Stimulated activated CD8-positive, alpha-beta memory T cell treated with anti-CD3 and anti-CD28 coated beads, Interleukin-4, amount 100 ng/mL, for 4 hours (primary cell): ENCODE results near the gene LIPG.
"Not testable (repeated sequence)": the region's sequence is repeated elsewhere in the genome, so short reads cannot be mapped to it uniquely, and the experiment has no call there.

ENCODE experiments used
- DNase-seq, 2 donors: peaks; one replicate each; pipeline ENCODE4 v3.0.0-alpha.2; 2020; ENCODE audit warnings: low read depth in 2 of 2, low spot score in 1 of 2

Gene LIPG

GRCh38 chr18:49561289-49562193 lies at the start of gene LIPG:
TSS of gene LIPG (plus strand) at chr18:49562057. CDS start at chr18:49562309, 252 bp downstream.
- no peak for DNase-seq

GRCh38 chr18:49512876-49513275 lies 49.0 kb upstream of the LIPG start:
- DNase-seq: not testable (repeated sequence)

DNA sequence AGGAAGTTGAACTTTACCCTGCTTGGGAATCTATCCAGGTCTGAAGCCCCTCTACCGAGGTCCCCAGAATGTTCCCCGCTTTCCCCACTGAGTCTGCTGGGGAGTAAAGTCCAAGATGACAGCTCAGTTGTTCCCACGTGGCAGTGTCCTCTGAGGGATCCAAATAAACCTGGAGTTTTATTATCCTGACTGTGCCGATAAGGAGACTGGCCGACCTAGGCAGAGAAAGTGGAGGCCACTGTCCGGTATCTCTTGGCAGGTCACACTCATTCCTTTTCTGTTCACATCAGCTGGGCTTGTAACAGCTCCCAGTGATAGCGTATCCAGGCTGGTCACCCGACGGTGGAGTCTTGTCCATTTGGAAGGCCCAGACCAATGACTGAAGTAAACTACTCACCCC lies 47.3 kb upstream of the LIPG start:
- DNase-seq: no peak

DNA sequence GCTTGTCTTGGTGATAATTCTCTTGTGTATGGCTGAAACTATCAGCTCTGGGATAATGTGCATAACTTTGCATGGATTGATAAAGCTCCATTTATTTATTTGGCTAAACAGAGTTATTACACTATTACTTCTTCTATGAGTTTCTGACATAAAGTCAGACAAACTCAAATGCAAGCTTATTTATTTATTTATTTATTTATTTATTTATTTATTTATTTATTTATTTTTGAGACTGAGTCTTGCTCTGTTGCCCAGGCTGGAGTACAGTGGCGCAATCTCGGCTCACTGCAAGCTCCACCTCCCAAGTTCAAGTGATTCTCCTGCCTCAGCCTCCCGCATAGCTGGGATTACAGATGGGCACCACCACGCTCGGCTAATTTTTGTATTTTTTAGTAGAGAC lies 46.9 kb upstream of the LIPG start:
- DNase-seq: not testable (repeated sequence)

GRCh38 chr18:49515516-49515915 lies 46.3 kb upstream of the LIPG start:
- no peak for DNase-seq

DNA sequence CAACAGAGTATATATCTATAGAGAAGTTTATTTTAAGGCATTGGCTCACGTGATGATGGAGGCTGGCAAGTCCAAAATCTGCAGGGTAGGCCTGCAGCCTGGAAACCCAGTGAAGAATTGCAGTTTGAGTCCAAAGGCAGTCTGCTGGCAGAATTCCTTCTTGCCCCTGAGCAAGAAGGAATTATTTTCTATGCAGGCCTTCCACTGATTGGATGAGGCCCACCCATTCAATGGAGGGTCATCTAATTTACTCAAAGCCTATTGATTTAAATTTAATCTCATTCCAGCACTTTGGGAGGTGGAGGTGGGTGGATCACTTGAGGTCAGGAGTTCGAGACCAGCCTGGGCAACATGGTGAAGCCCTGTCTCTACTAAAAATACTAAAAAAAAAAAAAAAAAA lies 44.4 kb upstream of the LIPG start:
- no peak for DNase-seq

GRCh38 chr18:49519101-49519971 lies 42.5 kb upstream of the LIPG start:
- DNase-seq: no peak

GRCh38 chr18:49520661-49521145 lies 41.2 kb upstream of the LIPG start:
- no peak for DNase-seq

GRCh38 chr18:49521216-49521835 lies 40.5 kb upstream of the LIPG start:
- DNase-seq: no peak

GRCh38 chr18:49523580-49524093 lies 38.2 kb upstream of the LIPG start:
- DNase-seq: not testable (repeated sequence)

DNA sequence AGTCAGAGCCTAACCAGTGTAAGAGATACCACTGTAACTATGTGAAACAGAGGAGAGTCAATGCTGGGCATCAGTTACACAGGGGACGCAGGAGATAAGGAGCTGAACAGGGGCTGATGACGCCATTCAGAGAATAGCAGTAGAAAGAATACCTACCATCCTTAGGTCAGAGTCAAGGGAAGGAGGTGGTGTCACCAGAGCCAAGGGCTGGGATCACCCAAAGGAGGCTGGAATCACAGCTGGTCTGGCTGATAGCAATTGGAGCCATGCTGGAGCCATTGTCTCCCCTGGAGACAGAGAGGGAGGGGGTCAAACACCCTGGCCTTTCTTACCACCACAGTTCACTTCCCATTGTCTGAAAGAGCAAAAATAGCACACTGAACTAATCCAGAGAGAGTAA lies 37.5 kb upstream of the LIPG start:
- no peak for DNase-seq

DNA sequence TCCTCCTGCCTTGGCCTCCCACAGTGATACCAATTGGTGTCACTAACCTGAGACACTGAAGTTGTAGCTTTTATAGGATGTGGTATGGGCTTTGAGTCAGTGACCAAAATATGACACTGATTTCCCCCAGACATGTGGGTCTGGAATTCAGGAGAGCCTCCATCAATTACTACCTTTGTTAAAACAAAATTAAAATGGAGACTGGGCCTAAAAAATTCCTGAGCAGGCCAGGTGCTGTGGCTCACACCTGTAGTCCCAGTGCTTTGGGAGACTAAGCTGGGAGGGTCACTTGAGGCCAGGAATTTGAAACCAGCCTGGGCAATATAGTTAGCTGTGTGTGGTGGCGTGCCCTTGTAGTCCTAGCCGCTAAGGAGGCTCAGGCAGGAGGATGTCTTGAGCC lies 36.9 kb upstream of the LIPG start:
- DNase-seq: no peak

- no peak for DNase-seq
Observed at GRCh38 chr18:49525981-49526380, 35.9 kb upstream of the LIPG start.

DNA sequence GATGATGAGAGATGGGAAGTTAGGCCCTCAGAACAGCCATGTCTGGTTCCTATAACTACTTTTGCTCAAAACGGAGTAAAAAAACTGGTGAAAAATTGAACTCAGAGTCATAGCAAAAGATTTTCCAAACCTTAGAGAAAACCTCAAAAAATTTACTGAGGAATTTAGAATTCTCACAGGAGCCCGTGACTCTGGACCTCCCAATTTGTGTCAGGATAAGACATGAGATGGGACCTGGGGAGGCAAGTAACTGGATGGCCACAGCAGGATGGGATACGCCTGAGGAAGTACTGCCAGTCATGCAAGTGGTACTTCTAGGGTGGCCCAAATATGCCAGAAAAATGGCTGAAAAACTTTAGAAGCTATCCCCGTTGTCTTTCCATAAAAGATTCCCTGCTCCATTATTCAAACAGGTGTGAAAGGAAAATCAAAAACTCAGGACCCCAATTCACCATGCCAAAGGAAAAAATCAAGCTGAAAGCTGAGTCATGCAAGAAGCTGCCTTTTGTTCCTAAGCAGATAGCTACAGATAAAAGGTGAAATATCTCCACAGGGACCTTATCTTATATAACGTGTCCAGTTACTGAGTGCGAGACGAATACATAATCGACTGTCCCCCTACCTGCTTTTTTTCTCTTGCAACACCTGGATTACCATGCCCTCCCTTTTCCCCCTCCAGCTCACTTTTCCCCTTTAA lies 34.1 kb upstream of the LIPG start:
- no peak for DNase-seq

DNA sequence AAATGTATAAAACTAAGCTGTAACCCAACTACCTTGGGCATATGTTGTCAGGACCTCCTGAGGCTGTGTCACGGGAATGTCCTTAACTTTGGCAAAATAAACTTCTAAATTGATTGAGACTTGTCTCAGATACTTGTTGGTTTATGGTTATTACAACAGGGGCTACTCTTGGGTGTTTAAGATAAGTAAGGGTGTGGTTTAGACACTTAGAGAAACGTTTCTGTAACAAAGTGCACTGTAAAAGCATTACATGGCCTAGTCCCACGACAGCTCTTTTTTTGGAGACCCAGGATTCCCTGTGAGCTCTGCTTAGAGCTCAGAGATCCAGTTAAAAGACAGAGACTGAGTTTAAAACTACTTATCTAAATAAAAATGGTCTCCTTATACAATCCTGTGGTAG lies 32.3 kb upstream of the LIPG start:
- DNase-seq: no peak

DNA sequence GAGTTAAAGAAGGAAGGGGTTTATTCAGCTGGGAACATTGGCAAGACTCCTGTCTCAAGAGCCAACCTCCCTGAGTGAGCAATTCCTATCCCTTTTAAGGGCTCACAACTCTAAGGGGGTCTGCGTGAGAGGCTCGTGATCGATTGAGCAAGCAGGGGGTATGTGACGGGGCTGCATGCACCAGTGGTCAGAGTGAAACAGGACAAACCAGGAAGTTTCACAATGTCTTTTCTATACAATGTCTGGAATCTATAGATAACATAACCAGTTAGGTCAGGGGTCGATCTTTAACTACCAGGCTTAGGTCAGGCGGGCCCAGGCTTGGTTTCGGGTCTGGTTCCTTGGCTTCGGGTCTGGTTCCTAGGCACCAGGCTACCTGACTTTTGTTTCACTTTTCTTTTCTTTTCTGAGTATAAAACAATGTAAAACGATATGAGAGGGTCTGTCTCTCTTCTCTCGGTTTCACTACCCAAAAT lies 30.1 kb upstream of the LIPG start:
- no peak for DNase-seq

GRCh38 chr18:49534846-49535601 lies 26.8 kb upstream of the LIPG start:
- no peak for DNase-seq

- no peak for DNase-seq
Observed at GRCh38 chr18:49537232-49537896, 24.5 kb upstream of the LIPG start.

- DNase-seq: no peak
Observed at GRCh38 chr18:49544362-49544761, 17.5 kb upstream of the LIPG start.
